CD4-positive, alpha-beta T cell treated with Interferon alpha-2 for 1 hour (primary cell): ENCODE measurements around the gene CADM1.

ENCODE experiments used
- DNase-seq, 2 donors: peaks; one replicate each; pipeline ENCODE4 v3.0.0-alpha.2; 2020 to 2022

The CADM1 gene

DNA sequence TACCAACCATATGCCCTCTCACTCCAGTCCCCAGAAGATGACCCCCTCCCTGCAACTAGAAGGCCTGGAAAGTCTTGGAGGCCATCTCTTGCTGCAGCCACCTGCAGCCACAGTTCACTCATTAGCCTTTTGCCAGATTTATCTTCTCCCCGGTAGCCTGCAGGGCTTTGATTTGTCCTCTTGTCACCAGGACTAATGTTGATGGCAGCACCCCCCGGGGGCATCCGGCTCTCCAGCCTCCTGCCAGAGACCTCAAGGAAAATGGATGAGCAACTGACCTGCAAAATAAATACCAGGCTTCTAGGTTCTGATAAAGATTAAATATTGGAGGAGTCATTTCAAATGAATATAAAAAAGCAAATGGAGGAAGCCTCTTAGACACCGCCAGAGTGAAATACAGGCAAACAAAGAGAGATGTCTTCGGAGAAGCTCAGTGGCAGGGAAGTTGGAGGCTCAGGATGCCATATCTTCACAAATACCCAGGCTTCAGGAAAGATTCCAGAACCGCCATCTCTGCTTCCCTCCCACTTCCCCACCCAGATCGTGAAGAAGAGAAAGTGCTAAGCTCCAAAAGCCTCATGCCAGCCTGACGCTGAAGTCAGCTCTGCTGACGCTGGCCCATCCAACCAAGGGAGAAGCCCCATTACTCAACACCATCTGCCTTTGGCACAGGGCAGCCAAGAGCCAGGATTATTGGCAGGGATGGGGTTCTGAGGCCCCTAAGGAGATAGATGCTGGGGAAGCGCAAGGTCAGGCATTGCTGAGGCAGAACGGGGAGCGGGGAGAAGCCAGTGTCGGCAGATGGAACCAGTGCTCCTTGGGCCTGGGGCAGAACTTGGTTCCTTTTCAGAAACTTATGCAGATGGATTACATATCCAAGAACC is 362.7 kb downstream of the CADM1 start:
- no peak for DNase-seq

- DNase-seq: no peak
Measured at GRCh38 chr11:115135936-115136335, 368.3 kb downstream of the CADM1 start.

DNA sequence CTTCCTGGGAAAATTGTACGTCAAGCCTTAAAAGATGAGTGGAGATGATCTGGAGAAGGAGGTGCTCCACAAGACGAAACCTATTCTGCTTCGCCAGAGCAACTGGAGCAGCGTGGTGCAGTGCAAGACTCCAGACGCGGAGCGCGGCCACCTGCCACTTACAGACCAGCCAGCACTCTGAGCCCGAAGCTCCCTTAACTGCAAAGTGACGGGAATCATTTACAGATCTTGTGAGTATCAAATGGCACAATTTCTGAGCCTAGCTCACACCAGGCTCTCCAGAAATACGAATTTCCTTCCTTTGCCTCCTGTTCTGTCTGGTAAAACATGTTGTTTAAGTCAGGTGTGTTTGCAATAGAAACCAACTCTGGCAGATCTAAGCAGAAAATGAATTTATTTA is 369.3 kb downstream of the CADM1 start:
- no peak for DNase-seq

DNA sequence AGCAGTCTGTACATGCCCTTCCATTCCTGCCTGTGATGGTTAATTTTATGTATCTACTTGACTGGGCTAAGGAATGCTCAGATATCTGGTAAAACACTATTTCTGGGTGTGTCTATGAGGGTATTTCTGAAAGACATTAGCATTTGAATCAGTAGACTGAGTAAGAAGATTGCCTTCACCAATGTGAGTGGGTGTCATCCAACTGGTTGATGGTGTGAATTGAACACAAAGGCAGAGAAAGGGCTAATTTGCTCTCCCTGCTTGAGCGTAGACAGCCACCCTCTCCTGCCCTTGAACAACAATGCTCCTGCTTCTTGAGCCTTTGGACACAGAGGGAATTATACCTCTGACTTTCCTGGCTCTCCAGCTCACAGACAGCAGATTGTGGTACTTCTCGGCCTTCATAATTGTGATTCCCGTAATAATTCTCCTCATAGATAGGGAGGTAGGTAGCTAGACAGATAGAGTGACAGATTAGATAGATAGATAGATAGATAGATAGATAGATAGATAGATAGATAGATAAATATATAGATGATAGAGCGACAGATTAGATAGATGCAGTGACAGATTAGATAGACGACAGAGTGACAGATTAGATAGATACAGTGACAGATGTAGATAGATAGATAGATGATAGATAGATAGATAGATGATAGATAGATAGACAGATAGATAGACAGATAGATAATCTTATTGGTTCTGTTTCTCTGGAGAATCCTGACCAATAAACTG is 370.6 kb downstream of the CADM1 start:
- no peak for DNase-seq

- DNase-seq: no peak
Measured at GRCh38 chr11:115132436-115133228, 371.6 kb downstream of the CADM1 start.

GRCh38 chr11:115129473-115130289 is 374.5 kb downstream of the CADM1 start:
- no peak for DNase-seq

DNA sequence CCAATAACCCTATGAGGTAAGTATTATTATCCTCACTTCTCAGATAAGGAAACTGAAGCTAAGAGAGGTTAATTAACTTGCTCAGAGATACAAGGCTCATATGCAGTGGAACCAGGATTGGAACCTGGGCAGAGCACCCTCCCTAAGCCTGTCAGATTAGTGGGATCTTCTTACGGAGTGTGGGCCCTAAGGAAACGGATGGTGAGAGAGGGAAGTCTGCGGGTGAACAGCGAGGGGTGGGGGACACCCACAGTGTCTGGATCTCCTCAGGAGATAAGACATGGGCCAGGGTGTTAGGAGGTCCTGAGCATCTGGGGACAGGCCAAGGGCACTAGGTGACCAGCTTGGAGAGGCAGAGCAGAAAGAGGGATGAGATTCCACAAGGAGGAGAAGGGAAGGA is 376.0 kb downstream of the CADM1 start:
- DNase-seq: no peak

- no peak for DNase-seq
Measured at GRCh38 chr11:115127790-115128189, 376.4 kb downstream of the CADM1 start.

DNA sequence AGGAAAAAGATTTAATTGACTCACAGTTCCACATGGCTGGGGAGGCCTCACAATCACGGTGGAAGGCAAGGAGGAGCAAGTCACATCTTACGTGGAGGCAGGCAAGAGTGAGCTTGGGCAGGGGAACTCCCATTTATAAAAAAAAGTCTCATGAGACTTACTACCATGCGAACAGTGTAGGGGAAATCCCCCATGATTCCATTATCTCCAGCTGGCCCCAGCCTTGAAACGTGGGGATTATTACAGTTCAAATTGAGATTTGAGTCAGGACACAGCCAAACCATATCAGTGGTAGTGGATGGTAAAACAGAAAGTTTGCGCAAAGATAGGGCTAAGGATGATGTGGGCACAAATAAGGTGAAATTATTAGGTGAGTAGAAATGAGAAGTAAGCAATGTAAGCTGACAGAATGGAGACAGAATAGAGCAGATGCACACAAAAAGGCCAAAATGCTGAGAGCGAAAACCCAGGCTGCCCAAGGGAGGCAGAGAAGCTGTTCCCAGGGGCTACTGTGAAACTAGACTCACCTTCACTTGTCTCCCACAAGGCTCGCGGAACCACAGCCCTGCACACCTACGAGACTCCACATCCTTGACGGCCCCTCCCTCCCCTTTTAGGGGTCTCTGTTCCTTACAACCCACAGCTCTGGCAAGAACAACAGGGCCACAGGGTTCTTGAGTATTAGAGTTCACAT is 377.6 kb downstream of the CADM1 start:
- DNase-seq: no peak

GRCh38 chr11:115126092-115126491 is 378.1 kb downstream of the CADM1 start:
- no peak for DNase-seq

DNA sequence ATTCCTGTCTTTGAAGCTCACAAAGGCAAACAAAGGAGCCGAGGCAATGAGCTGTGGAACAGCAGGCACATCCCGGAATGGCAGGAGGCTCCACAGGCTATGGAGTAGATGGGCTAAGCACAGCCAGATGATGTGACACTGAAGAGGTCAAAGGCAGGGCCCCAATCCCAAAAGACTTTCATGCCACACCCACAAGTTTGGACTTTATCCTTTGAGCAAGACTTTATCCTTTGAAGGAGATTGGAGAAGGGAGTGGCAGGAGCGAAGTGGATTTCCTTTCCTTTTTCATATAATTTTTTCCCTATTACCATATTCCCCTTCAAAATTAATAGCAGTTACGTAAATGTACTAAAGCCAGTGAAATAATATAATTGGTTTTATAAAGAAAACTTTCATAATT is 379.4 kb downstream of the CADM1 start:
- no peak for DNase-seq

DNA sequence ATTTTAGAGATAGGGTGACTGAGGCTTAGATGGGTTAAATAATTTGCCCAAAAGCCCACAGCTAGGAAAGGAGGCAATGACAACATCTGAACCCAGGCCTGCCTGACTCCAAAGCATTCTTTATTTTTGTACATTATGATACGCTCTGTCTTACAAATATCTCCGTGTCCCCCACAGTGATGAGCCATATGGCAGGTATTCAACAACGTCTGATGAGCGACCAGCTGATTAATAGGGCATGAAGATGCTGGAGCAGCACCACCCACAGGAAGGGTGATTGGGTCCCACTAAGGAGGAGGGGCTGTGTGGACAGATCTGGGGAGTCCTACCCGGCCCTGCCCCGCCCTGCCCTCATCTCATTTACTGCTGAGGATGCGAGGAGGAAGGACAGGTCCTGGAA is 380.6 kb downstream of the CADM1 start:
- no peak for DNase-seq

DNA sequence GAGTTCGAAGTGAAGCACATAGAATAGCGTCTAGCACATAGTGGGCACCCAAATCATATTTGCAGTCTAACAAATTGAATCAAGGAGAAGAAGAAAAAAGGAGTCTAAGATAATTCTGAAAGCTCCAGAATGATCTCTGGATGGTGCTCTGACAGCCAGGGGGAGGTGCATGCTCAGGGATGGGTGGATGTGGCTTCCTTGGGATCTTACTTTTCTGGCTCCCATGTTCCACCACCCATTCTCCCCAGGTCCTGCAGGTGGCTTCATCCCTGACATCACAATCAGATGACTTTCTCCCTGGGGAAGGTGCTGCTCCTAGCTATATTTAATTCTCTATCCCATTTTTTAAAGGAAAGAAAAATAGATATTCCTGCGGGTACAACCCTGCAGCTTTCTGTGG is 381.9 kb downstream of the CADM1 start:
- no peak for DNase-seq
